ENCODE data around the gene HEXIM2. TPM values are rescaled to one million over a fixed set of nuclear protein-coding genes. Genes with fewer than 3 reads are reported as not detected.

Gene HEXIM2
- total and polyA plus RNA-seq, 2 experiments from 2014 or later, result 9.0 to 9.5 TPM

GRCh38 chr17:45117334-45117733, 44.3 kb upstream of the HEXIM2 start:
- Histone ChIP-seq H3K79me2 (replicated peaks; ENCODE audit: insufficient read depth) (0 out of 2 replicates have a peak, but pooled peaks cover 2% of the 10 kb centered on the region), H3F3A (replicated peaks; ENCODE audit: low read depth) (no peaks in the 10 kb centered on the region), H4K20me1 (replicated peaks; ENCODE audit: insufficient read depth) (no peaks in the 10 kb centered on the region), H3K27ac (ENCODE audit: low read depth) (no peak overlapping the region), H2AFZ (no peak overlapping the region), H3K4me3 (no peak overlapping the region), H3K36me3 (ENCODE audit: insufficient read depth) (no peaks in the 10 kb centered on the region), H3K4me2 (no peak overlapping the region), H3K4me1 (ENCODE audit: insufficient read depth) (peaks cover 4% of the 10 kb centered on the region; the same call in 1 of the 2 replicates), H3K27me3 (ENCODE audit: insufficient read depth) (no peaks in the 10 kb centered on the region), H3K9me2 (ENCODE audit: insufficient read depth) (no peaks in the 10 kb centered on the region)
- Mint-ChIP-seq H3K27ac (no peak overlapping the region), H3K4me3 (no peak overlapping the region), H3K27me3 (ENCODE audit: insufficient read depth, low read depth, poor library complexity) (peaks cover 17% of the 10 kb centered on the region), H3K36me3 (ENCODE audit: low read depth) (no peaks in the 10 kb centered on the region), H3K9me3 (no peaks in the 10 kb centered on the region), H3K4me1 (peaks cover 28% of the 10 kb centered on the region)
- no peak for TF ChIP-seq CTCF (conservative IDR thresholded peaks at IDR 0.05; ENCODE audit: low read depth in 2 of 2)
- TF ChIP-seq ZNF114 (CRISPR knock-in tag; IDR thresholded peaks at IDR 0.05), result no peak
- no peak for TF ChIP-seq NANOG (IDR thresholded peaks at IDR 0.05; ENCODE audit: borderline replicate concordance)
- TF ChIP-seq EZH2 (IDR thresholded peaks at IDR 0.05; ENCODE audit: low read depth, unreplicated experiment), result no peak
- no peak for TF ChIP-seq EZH2phosphoT487 (IDR thresholded peaks at IDR 0.05; ENCODE audit: unreplicated experiment)
- no peak for TF ChIP-seq REST (IDR thresholded peaks at IDR 0.05; ENCODE audit: unreplicated experiment)
- no peak for TF ChIP-seq JUNB (IDR thresholded peaks at IDR 0.05; ENCODE audit: unreplicated experiment)
- TF ChIP-seq ETS1 (IDR thresholded peaks at IDR 0.05), result no peak
- no peak for TF ChIP-seq POLR2AphosphoS5 (IDR thresholded peaks at IDR 0.05; ENCODE audit: low read depth)
- no peak for TF ChIP-seq ZNF331 (CRISPR knock-in tag; IDR thresholded peaks at IDR 0.05; ENCODE audit: low read depth)
- no peak for TF ChIP-seq STAT1 (IDR thresholded peaks at IDR 0.05; ENCODE audit: unreplicated experiment)
- no peak for TF ChIP-seq ZNF462 (CRISPR knock-in tag; IDR thresholded peaks at IDR 0.05)
- TF ChIP-seq CREB1 (CRISPR knock-in tag; IDR thresholded peaks at IDR 0.05; ENCODE audit: low read depth), result no peak
- ATAC-seq (no peak), DNase-seq (ENCODE audit: low spot score) (no peak)

Measured in GM23338 (cell line).